T-helper 1 cell treated with Interleukin-12 subunit alpha and Interleukin-12 subunit beta and Interleukin-4 antibody, amounts not matched to agents 30 μg/mL and 1 μg/mL, for 36 hours (primary cell): ENCODE data around the gene SPG7.

Source experiments
- H3K27ac Mint-ChIP-seq: one replicate; pipeline ENCODE4 v1.8.0; 2021; ENCODE audit warnings: mild to moderate bottlenecking, mixed read lengths
- H3K27me3 Mint-ChIP-seq: one replicate; pipeline ENCODE4 v1.8.0; 2021; ENCODE audit warnings: low read depth, mixed read lengths
- H3K36me3 Mint-ChIP-seq: one replicate; pipeline ENCODE4 v1.8.0; 2021; ENCODE audit warnings: low read depth, mixed read lengths
- H3K4me1 Mint-ChIP-seq: one replicate; pipeline ENCODE4 v1.8.0; 2021; ENCODE audit warnings: low read depth, mixed read lengths
- H3K4me3 Mint-ChIP-seq: one replicate; pipeline ENCODE4 v1.8.0; 2021; ENCODE audit warnings: mild to moderate bottlenecking, moderate library complexity, mixed read lengths
- H3K9me3 Mint-ChIP-seq: one replicate; pipeline ENCODE4 v1.8.0; 2021; ENCODE audit warnings: mixed read lengths

Gene SPG7

GRCh38 chr16:89519881-89520280 is 11.7 kb downstream of the SPG7 start:
- Mint-ChIP-seq H3K4me3 (no peak overlapping the region), H3K9me3 (no peaks in the 10 kb centered on the region), H3K27me3 (no peaks in the 10 kb centered on the region), H3K4me1 (peaks cover 4% of the 10 kb centered on the region), H3K36me3 (peaks cover 25% of the 10 kb centered on the region), H3K27ac (no peak overlapping the region)

GRCh38 chr16:89522287-89522686 is 14.1 kb downstream of the SPG7 start:
- Mint-ChIP-seq H3K27ac (no peak overlapping the region), H3K36me3 (peaks cover 37% of the 10 kb centered on the region), H3K27me3 (no peaks in the 10 kb centered on the region), H3K9me3 (no peaks in the 10 kb centered on the region), H3K4me3 (no peak overlapping the region), H3K4me1 (peaks cover 4% of the 10 kb centered on the region)

- Mint-ChIP-seq H3K36me3 (peaks cover 30% of the 10 kb centered on the region), H3K4me3 (no peak overlapping the region), H3K9me3 (no peaks in the 10 kb centered on the region), H3K4me1 (peaks cover 4% of the 10 kb centered on the region), H3K27me3 (no peaks in the 10 kb centered on the region), H3K27ac (no peak overlapping the region)
Observed at GRCh38 chr16:89523680-89524344, 15.6 kb downstream of the SPG7 start.

GRCh38 chr16:89525146-89525913 is 17.1 kb downstream of the SPG7 start:
- Mint-ChIP-seq H3K36me3 (peaks cover 31% of the 10 kb centered on the region), H3K27me3 (no peaks in the 10 kb centered on the region), H3K4me1 (no peaks in the 10 kb centered on the region), H3K4me3 (no peak overlapping the region), H3K27ac (no peak overlapping the region), H3K9me3 (no peaks in the 10 kb centered on the region)

- H3K4me1 Mint-ChIP-seq: peaks cover 3% of the 10 kb centered on the region
- no peaks in the 10 kb centered on the region for H3K27me3 Mint-ChIP-seq
- H3K27ac Mint-ChIP-seq: no peak overlapping the region
- H3K4me3 Mint-ChIP-seq: no peak overlapping the region
- H3K9me3 Mint-ChIP-seq: no peaks in the 10 kb centered on the region
- H3K36me3 Mint-ChIP-seq: peaks cover 43% of the 10 kb centered on the region
Observed at GRCh38 chr16:89529097-89529496, 20.9 kb downstream of the SPG7 start.

GRCh38 chr16:89530401-89531381 is 22.5 kb downstream of the SPG7 start:
- peaks cover 11% of the 10 kb centered on the region for H3K4me1 Mint-ChIP-seq
- H3K9me3 Mint-ChIP-seq: no peaks in the 10 kb centered on the region
- H3K27ac Mint-ChIP-seq: no peak overlapping the region
- no peaks in the 10 kb centered on the region for H3K27me3 Mint-ChIP-seq
- H3K4me3 Mint-ChIP-seq: no peak overlapping the region
- peaks cover 47% of the 10 kb centered on the region for H3K36me3 Mint-ChIP-seq

GRCh38 chr16:89531821-89532526 is 23.8 kb downstream of the SPG7 start:
- peaks cover 11% of the 10 kb centered on the region for H3K4me1 Mint-ChIP-seq
- no peak overlapping the region for H3K27ac Mint-ChIP-seq
- H3K4me3 Mint-ChIP-seq: no peak overlapping the region
- no peaks in the 10 kb centered on the region for H3K9me3 Mint-ChIP-seq
- H3K36me3 Mint-ChIP-seq: peaks cover 43% of the 10 kb centered on the region
- no peaks in the 10 kb centered on the region for H3K27me3 Mint-ChIP-seq

- Mint-ChIP-seq H3K9me3 (no peaks in the 10 kb centered on the region), H3K27ac (peak overlapping the region; percentile 91), H3K4me3 (peak overlapping the region; percentile 68), H3K27me3 (no peaks in the 10 kb centered on the region), H3K4me1 (peaks cover 11% of the 10 kb centered on the region), H3K36me3 (peaks cover 32% of the 10 kb centered on the region)
Observed at GRCh38 chr16:89534252-89534756, 26.1 kb downstream of the SPG7 start.

- H3K4me3 Mint-ChIP-seq: no peak overlapping the region
- H3K36me3 Mint-ChIP-seq: peaks cover 27% of the 10 kb centered on the region
- peaks cover 11% of the 10 kb centered on the region for H3K4me1 Mint-ChIP-seq
- no peaks in the 10 kb centered on the region for H3K27me3 Mint-ChIP-seq
- H3K27ac Mint-ChIP-seq: no peak overlapping the region
- H3K9me3 Mint-ChIP-seq: no peaks in the 10 kb centered on the region
Observed at GRCh38 chr16:89536371-89536770, 28.2 kb downstream of the SPG7 start.

- no peak overlapping the region for H3K4me3 Mint-ChIP-seq
- peaks cover 23% of the 10 kb centered on the region for H3K36me3 Mint-ChIP-seq
- no peak overlapping the region for H3K27ac Mint-ChIP-seq
- no peaks in the 10 kb centered on the region for H3K27me3 Mint-ChIP-seq
- H3K4me1 Mint-ChIP-seq: peaks cover 11% of the 10 kb centered on the region
- no peaks in the 10 kb centered on the region for H3K9me3 Mint-ChIP-seq
Observed at GRCh38 chr16:89536886-89537548, 28.8 kb downstream of the SPG7 start.

GRCh38 chr16:89537549-89537925 is 29.3 kb downstream of the SPG7 start:
- no peaks in the 10 kb centered on the region for H3K9me3 Mint-ChIP-seq
- peaks cover 11% of the 10 kb centered on the region for H3K4me1 Mint-ChIP-seq
- H3K36me3 Mint-ChIP-seq: peaks cover 20% of the 10 kb centered on the region
- H3K27ac Mint-ChIP-seq: no peak overlapping the region
- H3K4me3 Mint-ChIP-seq: no peak overlapping the region
- H3K27me3 Mint-ChIP-seq: no peaks in the 10 kb centered on the region

- H3K4me1 Mint-ChIP-seq: peaks cover 11% of the 10 kb centered on the region
- no peaks in the 10 kb centered on the region for H3K9me3 Mint-ChIP-seq
- no peaks in the 10 kb centered on the region for H3K27me3 Mint-ChIP-seq
- H3K4me3 Mint-ChIP-seq: no peak overlapping the region
- no peak overlapping the region for H3K27ac Mint-ChIP-seq
- H3K36me3 Mint-ChIP-seq: peaks cover 20% of the 10 kb centered on the region
Observed at GRCh38 chr16:89538286-89538685, 30.1 kb downstream of the SPG7 start.

- no peak overlapping the region for H3K27ac Mint-ChIP-seq
- H3K4me1 Mint-ChIP-seq: no peaks in the 10 kb centered on the region
- peaks cover 3% of the 10 kb centered on the region for H3K36me3 Mint-ChIP-seq
- H3K4me3 Mint-ChIP-seq: no peak overlapping the region
- H3K27me3 Mint-ChIP-seq: no peaks in the 10 kb centered on the region
- H3K9me3 Mint-ChIP-seq: no peaks in the 10 kb centered on the region
Observed at GRCh38 chr16:89540557-89540956, 32.4 kb downstream of the SPG7 start.
